Measurements from ENCODE around the gene ARHGAP27. TPM values are rescaled to one million over a fixed set of nuclear protein-coding genes. Genes with fewer than 3 reads are reported as not detected.
A peak's percentile ranks its signal among the peaks of the same experiment; 100 is the strongest.

Gene ARHGAP27
- polyA plus RNA-seq, 3 donors from 2014 or later, result 23.5 to 64.9 (median 27.8) TPM

GRCh38 chr17:45430738-45431530, 1.7 kb downstream of the ARHGAP27 start:
- no peaks in the 10 kb centered on the region for H3K9me3 Mint-ChIP-seq
- H3K36me3 Mint-ChIP-seq, result no peaks in the 10 kb centered on the region
- peak; percentile 48 to 56 (median 49) for DNase-seq
- H3K4me1 Mint-ChIP-seq, result peaks cover 26 to 28% of the 10 kb centered on the region in 2 donors
- peaks cover 0 to 11% (median 10%) of the 10 kb centered on the region in 3 donors for H3K27me3 Mint-ChIP-seq (ENCODE audit: low read depth in 3 of 3)
- H3K27ac Mint-ChIP-seq, result peak overlapping the region; percentile 44 to 92 (median 74)
- H3K4me3 Mint-ChIP-seq, result peak overlapping the region; percentile 85 to 90 (median 88)

- no peaks in the 10 kb centered on the region for H3K36me3 Mint-ChIP-seq
- DNase-seq, result no peak
Measured at GRCh38 chr17:45430006-45430737, 2.5 kb downstream of the ARHGAP27 start.

GRCh38 chr17:45429339-45430005, 3.2 kb downstream of the ARHGAP27 start:
- Mint-ChIP-seq H3K9me3 (no peaks in the 10 kb centered on the region), H3K4me1 (peaks cover 26 to 28% of the 10 kb centered on the region in 2 donors), H3K4me3 (peak overlapping the region; percentile 44 to 66 (median 59)), H3K36me3 (no peaks in the 10 kb centered on the region), H3K27me3 (ENCODE audit: low read depth in 3 of 3) (peaks cover 2 to 11% (median 10%) of the 10 kb centered on the region in 3 donors), H3K27ac (peak overlapping the region in 1 of 6 donors; percentile 69)
- no peak for DNase-seq

More at GRCh38 chr17:45430006-45430737, 2.5 kb downstream of the ARHGAP27 start:
- Mint-ChIP-seq H3K27ac (peak overlapping the region; percentile 29 to 92 (median 74)), H3K9me3 (no peaks in the 10 kb centered on the region), H3K27me3 (ENCODE audit: low read depth in 3 of 3) (peaks cover 2 to 11% (median 10%) of the 10 kb centered on the region in 3 donors), H3K4me3 (peak overlapping the region; percentile 85 to 90 (median 88)), H3K4me1 (peaks cover 26 to 28% of the 10 kb centered on the region in 2 donors)

- DNase-seq, result no peak
- no peaks in the 10 kb centered on the region for H3K36me3 Mint-ChIP-seq
- peaks cover 2 to 11% (median 10%) of the 10 kb centered on the region in 3 donors for H3K27me3 Mint-ChIP-seq (ENCODE audit: low read depth in 3 of 3)
- no peaks in the 10 kb centered on the region for H3K9me3 Mint-ChIP-seq
- H3K4me3 Mint-ChIP-seq, result peak overlapping the region; percentile 44 to 66 (median 59)
- H3K4me1 Mint-ChIP-seq, result peaks cover 26 to 28% of the 10 kb centered on the region in 2 donors
- H3K27ac Mint-ChIP-seq, result peak overlapping the region in 5 of 6 donors; percentile 12 to 69 (median 14)
Measured at GRCh38 chr17:45428931-45429338, 3.7 kb downstream of the ARHGAP27 start.

- H3K27me3 Mint-ChIP-seq (ENCODE audit: low read depth in 3 of 3), result peaks cover 2 to 12% (median 11%) of the 10 kb centered on the region in 3 donors
- H3K27ac Mint-ChIP-seq, result peak overlapping the region in 5 of 6 donors; percentile 14 to 89 (median 69)
- H3K4me3 Mint-ChIP-seq, result peak overlapping the region; percentile 33 to 70 (median 61)
- H3K4me1 Mint-ChIP-seq, result peaks cover 25 to 28% of the 10 kb centered on the region in 2 donors
- H3K36me3 Mint-ChIP-seq, result no peaks in the 10 kb centered on the region
- peak; percentile 80 to 82 (median 80) for DNase-seq
- H3K9me3 Mint-ChIP-seq, result no peaks in the 10 kb centered on the region
Measured at GRCh38 chr17:45428050-45428617, 4.5 kb downstream of the ARHGAP27 start.

GRCh38 chr17:45427181-45427835, 5.4 kb downstream of the ARHGAP27 start:
- Mint-ChIP-seq H3K9me3 (no peaks in the 10 kb centered on the region), H3K4me3 (no peak overlapping the region), H3K36me3 (peaks cover 0 to 3% (median 3%) of the 10 kb centered on the region in 3 donors), H3K4me1 (peaks cover 24 to 28% of the 10 kb centered on the region in 2 donors), H3K27ac (peak overlapping the region in 1 of 6 donors; percentile 26), H3K27me3 (ENCODE audit: low read depth in 3 of 3) (peaks cover 2 to 12% (median 11%) of the 10 kb centered on the region in 3 donors)
- no peak for DNase-seq

- Mint-ChIP-seq H3K4me1 (peaks cover 24 to 28% of the 10 kb centered on the region in 2 donors), H3K4me3 (no peak overlapping the region), H3K36me3 (peaks cover 0 to 5% (median 4%) of the 10 kb centered on the region in 3 donors), H3K27ac (peak overlapping the region in 1 of 6 donors; percentile 12), H3K27me3 (ENCODE audit: low read depth in 3 of 3) (peaks cover 2 to 10% (median 10%) of the 10 kb centered on the region in 3 donors), H3K9me3 (no peaks in the 10 kb centered on the region)
- no peak for DNase-seq
Measured at GRCh38 chr17:45426561-45426960, 6.1 kb downstream of the ARHGAP27 start.

GRCh38 chr17:45425984-45426413, 6.7 kb downstream of the ARHGAP27 start:
- DNase-seq, result no peak
- Mint-ChIP-seq H3K4me1 (peaks cover 21 to 25% of the 10 kb centered on the region in 2 donors), H3K36me3 (peaks cover 0 to 5% (median 4%) of the 10 kb centered on the region in 3 donors), H3K27ac (no peak overlapping the region), H3K4me3 (no peak overlapping the region), H3K9me3 (no peaks in the 10 kb centered on the region), H3K27me3 (ENCODE audit: low read depth in 3 of 3) (peaks cover 2 to 9% (median 5%) of the 10 kb centered on the region in 3 donors)

- Mint-ChIP-seq H3K27ac (no peak overlapping the region), H3K36me3 (peaks cover 0 to 5% (median 4%) of the 10 kb centered on the region in 3 donors)
Measured at GRCh38 chr17:45425125-45425983, 7.3 kb downstream of the ARHGAP27 start.

GRCh38 chr17:45424769-45425124, 7.9 kb downstream of the ARHGAP27 start:
- no peak overlapping the region for H3K4me3 Mint-ChIP-seq
- peaks cover 14 to 16% of the 10 kb centered on the region in 2 donors for H3K4me1 Mint-ChIP-seq
- peaks cover 0 to 9% (median 8%) of the 10 kb centered on the region in 3 donors for H3K36me3 Mint-ChIP-seq
- no peaks in the 10 kb centered on the region for H3K9me3 Mint-ChIP-seq
- no peak for DNase-seq
- peaks cover 2 to 9% (median 3%) of the 10 kb centered on the region in 3 donors for H3K27me3 Mint-ChIP-seq (ENCODE audit: low read depth in 3 of 3)
- H3K27ac Mint-ChIP-seq, result no peak overlapping the region

More at GRCh38 chr17:45425125-45425983, 7.3 kb downstream of the ARHGAP27 start:
- peaks cover 15 to 18% of the 10 kb centered on the region in 2 donors for H3K4me1 Mint-ChIP-seq
- H3K4me3 Mint-ChIP-seq, result no peak overlapping the region
- DNase-seq, result no peak
- no peaks in the 10 kb centered on the region for H3K9me3 Mint-ChIP-seq
- H3K27me3 Mint-ChIP-seq (ENCODE audit: low read depth in 3 of 3), result peaks cover 2 to 9% (median 3%) of the 10 kb centered on the region in 3 donors

GRCh38 chr17:45423975-45424335, 8.7 kb downstream of the ARHGAP27 start:
- peak overlapping the region in 1 of 6 donors; percentile 14 for H3K27ac Mint-ChIP-seq
- H3K9me3 Mint-ChIP-seq, result no peaks in the 10 kb centered on the region
- H3K27me3 Mint-ChIP-seq (ENCODE audit: low read depth in 3 of 3), result peaks cover 2 to 7% (median 3%) of the 10 kb centered on the region in 3 donors
- no peak overlapping the region for H3K4me3 Mint-ChIP-seq
- peaks cover 12 to 13% of the 10 kb centered on the region in 2 donors for H3K4me1 Mint-ChIP-seq
- H3K36me3 Mint-ChIP-seq, result peaks cover 0 to 9% (median 8%) of the 10 kb centered on the region in 3 donors
- DNase-seq, result no peak

Measured in immature natural killer cell (primary cell).